ENCODE results near the gene CAPNS2.

Gene CAPNS2

DNA sequence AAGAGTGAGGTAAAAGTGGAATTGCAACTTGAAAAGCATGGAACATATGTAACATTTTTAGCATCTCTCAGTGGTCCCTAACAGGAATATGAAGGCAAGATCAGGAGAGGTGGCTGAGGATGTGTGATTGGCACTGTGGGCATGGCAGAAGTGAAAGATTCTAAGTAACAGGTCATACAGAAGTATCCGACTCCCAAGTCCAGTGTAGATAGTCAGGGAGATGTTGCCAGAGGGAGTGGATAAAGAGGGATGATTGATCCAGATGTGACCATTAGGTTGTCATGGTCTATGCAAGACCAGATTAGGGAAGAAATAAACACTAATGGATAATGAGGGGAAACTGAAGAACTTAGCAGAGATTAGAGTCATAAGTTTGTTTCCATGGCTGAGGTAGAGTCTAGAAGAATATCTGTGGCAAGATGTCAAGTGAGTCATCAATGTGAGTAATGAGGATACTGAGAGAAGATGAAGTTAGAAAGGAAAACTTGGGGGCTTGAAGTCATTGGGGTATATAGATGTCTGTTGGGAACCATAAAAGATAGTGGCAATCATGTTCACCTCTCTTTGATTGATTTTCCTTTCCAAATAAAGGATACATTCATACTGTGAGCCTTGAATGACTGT, 23.9 kb upstream of the CAPNS2 start:
- H3K4me3 ChIP-seq (ENCODE audit: low read depth, low read length): no peak overlapping the region
- no peak for DNase-seq
- H3K9me3 ChIP-seq (ENCODE audit: severe bottlenecking): no peaks in the 10 kb centered on the region
- no peaks in the 10 kb centered on the region for H3K27me3 ChIP-seq (ENCODE audit: insufficient read depth, low read depth, severe bottlenecking)
- no peaks in the 10 kb centered on the region for H3K36me3 ChIP-seq
- no peak overlapping the region for H3K27ac ChIP-seq
- TF ChIP-seq, protein P1, sequence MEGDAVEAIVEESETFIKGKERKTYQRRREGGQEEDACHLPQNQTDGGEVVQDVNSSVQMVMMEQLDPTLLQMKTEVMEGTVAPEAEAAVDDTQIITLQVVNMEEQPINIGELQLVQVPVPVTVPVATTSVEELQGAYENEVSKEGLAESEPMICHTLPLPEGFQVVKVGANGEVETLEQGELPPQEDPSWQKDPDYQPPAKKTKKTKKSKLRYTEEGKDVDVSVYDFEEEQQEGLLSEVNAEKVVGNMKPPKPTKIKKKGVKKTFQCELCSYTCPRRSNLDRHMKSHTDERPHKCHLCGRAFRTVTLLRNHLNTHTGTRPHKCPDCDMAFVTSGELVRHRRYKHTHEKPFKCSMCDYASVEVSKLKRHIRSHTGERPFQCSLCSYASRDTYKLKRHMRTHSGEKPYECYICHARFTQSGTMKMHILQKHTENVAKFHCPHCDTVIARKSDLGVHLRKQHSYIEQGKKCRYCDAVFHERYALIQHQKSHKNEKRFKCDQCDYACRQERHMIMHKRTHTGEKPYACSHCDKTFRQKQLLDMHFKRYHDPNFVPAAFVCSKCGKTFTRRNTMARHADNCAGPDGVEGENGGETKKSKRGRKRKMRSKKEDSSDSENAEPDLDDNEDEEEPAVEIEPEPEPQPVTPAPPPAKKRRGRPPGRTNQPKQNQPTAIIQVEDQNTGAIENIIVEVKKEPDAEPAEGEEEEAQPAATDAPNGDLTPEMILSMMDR (IDR thresholded peaks at IDR 0.05; ENCODE audit: low read depth, low read length): no peak

DNA sequence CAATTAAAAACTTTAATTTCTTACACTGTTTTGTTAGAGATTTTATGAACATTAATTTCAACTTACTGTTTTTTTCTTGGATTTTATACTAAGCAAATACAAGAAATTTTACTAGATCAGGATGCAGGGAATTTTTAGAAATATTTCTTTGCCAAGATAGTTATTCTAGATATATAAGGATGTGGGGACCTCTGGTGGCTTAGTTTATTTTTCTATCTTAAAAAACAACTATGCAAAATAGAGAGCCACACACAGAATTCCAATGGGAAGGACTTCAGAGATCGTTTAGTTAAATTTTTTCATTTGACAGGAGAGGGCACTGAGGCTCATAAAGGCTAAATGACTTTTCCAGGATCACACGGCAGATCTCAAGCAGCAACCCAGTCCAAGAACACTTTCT, 23.0 kb upstream of the CAPNS2 start:
- no peak overlapping the region for H3K4me3 ChIP-seq (ENCODE audit: low read depth, low read length)
- TF ChIP-seq, protein P1 (IDR thresholded peaks at IDR 0.05; ENCODE audit: low read depth, low read length): no peak
- no peak for DNase-seq
- H3K9me3 ChIP-seq (ENCODE audit: severe bottlenecking): no peaks in the 10 kb centered on the region
- H3K27me3 ChIP-seq (ENCODE audit: insufficient read depth, low read depth, severe bottlenecking): no peaks in the 10 kb centered on the region
- H3K27ac ChIP-seq: no peak overlapping the region
- no peaks in the 10 kb centered on the region for H3K36me3 ChIP-seq

DNA sequence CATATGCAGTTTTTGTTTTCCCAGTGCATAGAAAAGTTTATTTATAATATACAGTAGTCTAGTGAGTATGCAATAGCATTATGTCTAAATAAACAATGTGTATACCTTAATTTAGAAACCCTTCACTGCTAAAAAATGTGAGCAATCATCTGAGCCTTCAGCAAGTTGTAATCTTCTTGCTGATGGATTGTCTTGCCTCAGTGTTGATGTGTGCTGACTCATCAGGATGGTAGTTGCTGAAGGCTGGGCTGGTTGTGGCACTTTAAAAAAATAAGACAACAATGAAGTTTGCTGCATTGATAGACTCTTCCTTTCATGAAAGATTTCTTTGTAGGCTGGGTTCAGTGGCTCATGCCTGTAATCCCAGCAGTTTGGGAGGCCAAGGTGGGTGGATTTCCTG, 13.9 kb upstream of the CAPNS2 start:
- Histone ChIP-seq H3K9me3 (ENCODE audit: severe bottlenecking) (no peaks in the 10 kb centered on the region), H3K27ac (no peak overlapping the region), H3K4me3 (ENCODE audit: low read depth, low read length) (no peak overlapping the region), H3K36me3 (no peaks in the 10 kb centered on the region), H3K27me3 (ENCODE audit: insufficient read depth, low read depth, severe bottlenecking) (no peaks in the 10 kb centered on the region)
- TF ChIP-seq, protein P1 (IDR thresholded peaks at IDR 0.05; ENCODE audit: low read depth, low read length): no peak
- DNase-seq: no peak

DNA sequence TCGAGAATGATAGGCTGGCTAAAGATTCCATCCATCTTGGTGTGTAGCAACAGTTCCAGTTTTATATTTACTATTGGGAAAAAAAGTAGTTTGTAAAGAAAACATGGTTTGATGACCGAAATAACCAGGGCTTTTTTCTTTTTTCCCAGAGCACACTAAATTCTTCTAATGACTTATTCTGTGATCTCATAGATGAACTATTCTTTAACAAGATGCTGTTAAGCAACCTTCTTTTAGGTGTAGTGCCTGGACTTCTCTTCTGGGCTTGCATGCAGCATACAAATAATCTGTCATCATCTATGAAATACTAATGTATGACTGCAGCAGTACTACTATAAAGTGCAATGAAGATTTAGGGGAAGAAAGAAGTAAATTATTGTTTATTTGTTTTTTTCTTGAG, 11.0 kb upstream of the CAPNS2 start:
- no peak for DNase-seq
- Histone ChIP-seq H3K27me3 (ENCODE audit: insufficient read depth, low read depth, severe bottlenecking) (no peaks in the 10 kb centered on the region), H3K27ac (no peak overlapping the region), H3K4me3 (ENCODE audit: low read depth, low read length) (no peak overlapping the region), H3K9me3 (ENCODE audit: severe bottlenecking) (no peaks in the 10 kb centered on the region), H3K36me3 (no peaks in the 10 kb centered on the region)
- TF ChIP-seq, protein P1 (IDR thresholded peaks at IDR 0.05; ENCODE audit: low read depth, low read length): no peak

DNA sequence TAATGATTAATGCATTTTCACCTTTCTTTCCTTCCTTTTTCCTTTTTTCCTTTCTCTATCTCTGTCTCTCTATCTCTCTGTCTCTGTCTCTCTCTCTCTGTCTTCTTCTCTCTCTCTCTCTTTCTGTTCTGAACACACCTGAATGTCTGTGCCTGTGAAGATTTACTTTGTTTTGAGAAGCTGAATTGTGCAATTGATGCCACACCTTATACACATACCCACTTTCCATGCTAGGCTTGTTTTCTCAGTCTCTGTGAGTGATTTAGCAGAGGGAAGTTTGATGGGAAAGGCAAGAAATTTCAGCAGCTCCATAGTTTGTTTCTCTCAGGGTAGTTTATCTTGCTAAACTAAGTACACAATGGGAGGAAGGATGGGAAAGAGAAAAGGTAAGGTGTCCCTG, 9.3 kb upstream of the CAPNS2 start:
- H3K36me3 ChIP-seq: no peaks in the 10 kb centered on the region
- no peak overlapping the region for H3K4me3 ChIP-seq (ENCODE audit: low read depth, low read length)
- H3K27ac ChIP-seq: no peak overlapping the region
- TF ChIP-seq, protein P1 (IDR thresholded peaks at IDR 0.05; ENCODE audit: low read depth, low read length): no peak
- no peaks in the 10 kb centered on the region for H3K27me3 ChIP-seq (ENCODE audit: insufficient read depth, low read depth, severe bottlenecking)
- no peaks in the 10 kb centered on the region for H3K9me3 ChIP-seq (ENCODE audit: severe bottlenecking)
- no peak for DNase-seq

DNA sequence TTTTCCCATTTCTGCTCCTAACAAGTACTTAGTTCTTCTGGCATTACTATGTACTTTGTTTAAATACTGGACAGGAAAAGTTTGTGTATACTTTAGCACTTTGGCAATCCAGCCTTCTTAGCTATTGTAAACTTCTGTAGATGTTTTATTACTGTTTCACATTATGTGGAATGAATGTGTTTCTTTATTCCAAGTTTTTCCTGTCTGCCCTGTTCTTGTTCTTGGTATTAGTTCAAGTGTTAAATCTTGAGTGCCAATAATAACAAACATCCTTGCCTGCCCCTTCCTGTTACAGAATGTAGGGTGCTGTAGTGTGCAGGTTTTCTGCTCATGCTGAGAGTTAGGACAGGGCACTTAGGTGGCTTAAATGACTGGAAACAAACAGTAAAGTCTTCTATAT, 7.3 kb upstream of the CAPNS2 start:
- TF ChIP-seq, protein P1 (IDR thresholded peaks at IDR 0.05; ENCODE audit: low read depth, low read length): no peak
- H3K27ac ChIP-seq: no peak overlapping the region
- DNase-seq: no peak
- H3K4me3 ChIP-seq (ENCODE audit: low read depth, low read length): no peak overlapping the region
- H3K27me3 ChIP-seq (ENCODE audit: insufficient read depth, low read depth, severe bottlenecking): no peaks in the 10 kb centered on the region
- H3K9me3 ChIP-seq (ENCODE audit: severe bottlenecking): no peaks in the 10 kb centered on the region
- H3K36me3 ChIP-seq: no peaks in the 10 kb centered on the region
